Left renal cortex interstitium (tissue), 4 donors: ENCODE results near the gene AVPR2. TPM values are rescaled to one million over a fixed set of nuclear protein-coding genes. Genes with fewer than 3 reads are reported as not detected.

Experiments used
- DNase-seq, 4 donors: peaks; one replicate each; pipeline ENCODE4 v3.0.0-alpha.2; 2013; ENCODE audit warnings: low read depth in 4 of 4, low spot score in 2 of 4, missing footprints in 1 of 4
- polyA plus RNA-seq, 4 donors: library from polyadenylated mRNA; unstranded; fragments of 120-200 nt; gene quantifications; one replicate each; pipeline ENCODE4 v1.2.1, GENCODE V29; 2013; ENCODE audit not compliant: insufficient read length in 4 of 4

Gene AVPR2
- polyA plus RNA-seq, result 1 to 10 TPM; 1.1 to 4.7 (median 3.3) TPM

- DNase-seq, result no peak
Measured at GRCh38 chrX:153903991-153904957, at the start of gene AVPR2. Gene AVPR2, plus strand, starts transcription at chrX:153904673. Its CDS starts 473 bp downstream, at chrX:153905146.

GRCh38 chrX:153854702-153855101 lies 49.8 kb upstream of the AVPR2 start:
- no peak for DNase-seq

GRCh38 chrX:153857348-153857903 lies 47.0 kb upstream of the AVPR2 start:
- no peak for DNase-seq

GRCh38 chrX:153861151-153861550 lies 43.3 kb upstream of the AVPR2 start:
- DNase-seq, result no peak

GRCh38 chrX:153861733-153862310 lies 42.7 kb upstream of the AVPR2 start:
- no peak for DNase-seq

GRCh38 chrX:153862369-153863250 lies 41.9 kb upstream of the AVPR2 start:
- no peak for DNase-seq

- no peak for DNase-seq
Measured at GRCh38 chrX:153863251-153863991, 41.1 kb upstream of the AVPR2 start.

- no peak for DNase-seq
Measured at GRCh38 chrX:153864101-153864500, 40.4 kb upstream of the AVPR2 start.

GRCh38 chrX:153864561-153865320 lies 39.7 kb upstream of the AVPR2 start:
- no peak for DNase-seq

GRCh38 chrX:153865321-153865580 lies 39.2 kb upstream of the AVPR2 start:
- DNase-seq, result no peak

- DNase-seq, result no peak
Measured at GRCh38 chrX:153865685-153866084, 38.8 kb upstream of the AVPR2 start.

GRCh38 chrX:153866302-153867019 lies 38.0 kb upstream of the AVPR2 start:
- no peak for DNase-seq

- DNase-seq, result no peak
Measured at GRCh38 chrX:153867139-153867538, 37.3 kb upstream of the AVPR2 start.

GRCh38 chrX:153867671-153868070 lies 36.8 kb upstream of the AVPR2 start:
- DNase-seq, result no peak

- no peak for DNase-seq
Measured at GRCh38 chrX:153868576-153869472, 35.6 kb upstream of the AVPR2 start.

- DNase-seq, result no peak
Measured at GRCh38 chrX:153869473-153870287, 34.8 kb upstream of the AVPR2 start.

GRCh38 chrX:153870288-153870690 lies 34.2 kb upstream of the AVPR2 start:
- no peak for DNase-seq
